GOT3 (cell line): Measurements from ENCODE around the gene GPR75.
"Not testable (repeated sequence)": the region's sequence is repeated elsewhere in the genome, so short reads cannot be mapped to it uniquely, and the experiment has no call there.

ENCODE experiments used
- DNase-seq: peaks from one replicate; lab custom pipeline; 2025; ENCODE audit warnings: mixed read lengths; lab: John Stamatoyannopoulos, UW

The GPR75 gene

DNA sequence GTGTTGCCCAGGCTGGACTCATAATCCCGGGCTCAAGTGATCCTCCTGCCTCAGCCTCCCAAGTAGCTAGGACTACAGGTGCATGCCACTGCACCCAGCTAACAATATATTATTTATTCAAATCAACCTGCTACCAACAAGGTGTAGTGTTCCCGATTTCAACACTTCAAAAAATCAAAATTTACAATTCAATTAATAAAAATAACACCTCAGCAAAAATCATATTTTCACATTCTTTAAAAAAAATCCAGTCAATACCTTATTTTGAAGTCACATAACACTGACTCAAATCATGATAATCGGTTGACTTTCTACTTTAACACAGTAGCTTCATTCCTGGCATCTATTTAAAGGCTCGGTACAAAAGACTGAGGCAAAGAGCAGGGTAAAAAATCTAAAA, 7.2 kb downstream of the GPR75 start:
- DNase-seq = no peak

DNA sequence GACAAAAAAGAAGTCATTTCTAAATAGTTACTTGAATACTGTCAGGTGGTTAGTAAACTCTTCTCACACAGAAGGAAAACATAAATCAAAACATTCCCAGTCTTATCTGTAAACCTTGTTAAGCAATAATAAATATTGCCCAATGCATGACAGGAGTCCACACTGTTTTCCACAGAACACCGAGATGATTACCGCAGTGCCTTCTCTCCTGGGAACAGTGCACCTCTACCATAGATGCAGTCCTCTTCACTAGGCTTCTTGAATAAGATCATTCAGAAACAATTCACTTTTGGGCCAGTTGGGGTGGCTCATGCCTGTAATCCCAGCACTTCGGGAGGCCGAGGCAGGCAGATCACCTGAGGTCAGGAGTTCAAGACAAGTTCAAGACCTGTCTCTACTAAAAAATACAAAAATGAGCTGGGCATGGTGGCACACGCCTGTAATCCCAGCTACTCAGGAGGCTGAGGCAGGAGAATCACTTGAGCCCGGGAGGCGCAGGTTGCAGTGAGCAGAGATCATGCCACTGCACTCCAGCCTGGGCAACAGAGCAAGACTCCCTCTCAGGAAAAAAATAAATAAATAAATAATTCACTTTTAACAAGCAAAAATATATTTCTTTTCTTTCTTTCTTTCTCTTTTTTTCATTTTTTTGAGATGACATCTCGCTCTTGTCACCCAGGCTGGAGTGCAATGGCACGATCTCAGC, 8.6 kb downstream of the GPR75 start:
- DNase-seq = not testable (repeated sequence)

GRCh38 chr2:53848062-53848461, 11.7 kb downstream of the GPR75 start:
- DNase-seq = no peak

DNA sequence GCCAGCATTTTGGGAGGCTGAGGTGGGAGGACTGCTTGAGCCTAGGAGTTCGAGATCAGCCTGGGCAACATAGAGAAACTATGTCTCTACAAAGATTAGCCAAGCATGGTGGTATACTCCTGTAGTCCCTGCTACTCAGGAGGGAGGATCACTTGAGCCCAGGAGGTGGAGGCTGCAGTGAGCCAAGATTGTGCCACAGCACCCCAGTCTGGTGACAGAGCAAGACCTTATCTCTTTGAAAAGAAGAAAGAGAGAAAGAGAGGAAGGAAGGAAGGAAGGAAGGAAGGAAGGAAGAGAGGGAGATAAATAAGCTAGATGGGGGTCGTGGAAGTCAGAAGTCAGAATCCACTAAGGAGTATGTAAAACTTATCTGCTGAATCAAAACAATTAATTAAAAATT, 16.2 kb downstream of the GPR75 start:
- no peak for DNase-seq

- no peak for DNase-seq
These were observed 16.9 kb downstream of the GPR75 start for GRCh38 chr2:53842891-53843290.

- not testable (repeated sequence) for DNase-seq
These were observed 18.1 kb downstream of the GPR75 start for GRCh38 chr2:53841651-53842050.

- no peak for DNase-seq
These were observed 19.2 kb downstream of the GPR75 start for GRCh38 chr2:53840580-53840979.

GRCh38 chr2:53829980-53830290, 29.8 kb downstream of the GPR75 start:
- DNase-seq = not testable (repeated sequence)

- no peak for DNase-seq
These were observed 30.3 kb downstream of the GPR75 start for GRCh38 chr2:53829273-53829979.

DNA sequence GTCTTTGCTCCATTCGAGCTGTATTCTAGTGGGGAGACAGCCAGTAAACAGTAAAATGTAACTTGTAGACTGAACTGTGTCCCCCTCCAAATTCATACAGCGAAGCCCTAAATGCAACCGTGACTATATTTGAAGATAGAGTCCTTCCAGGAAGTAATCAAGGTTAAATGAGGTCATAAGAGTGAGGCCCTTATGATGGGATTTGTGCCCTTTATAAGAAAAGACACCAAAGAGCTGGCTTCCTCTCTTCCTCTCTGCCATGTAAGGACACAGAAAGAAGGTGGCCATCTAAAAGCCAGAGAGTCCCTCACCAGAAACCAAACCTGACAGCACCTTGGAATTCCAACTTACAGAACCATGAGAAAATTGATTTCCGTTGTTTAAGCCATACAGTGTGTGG, 31.4 kb downstream of the GPR75 start:
- no peak for DNase-seq

DNA sequence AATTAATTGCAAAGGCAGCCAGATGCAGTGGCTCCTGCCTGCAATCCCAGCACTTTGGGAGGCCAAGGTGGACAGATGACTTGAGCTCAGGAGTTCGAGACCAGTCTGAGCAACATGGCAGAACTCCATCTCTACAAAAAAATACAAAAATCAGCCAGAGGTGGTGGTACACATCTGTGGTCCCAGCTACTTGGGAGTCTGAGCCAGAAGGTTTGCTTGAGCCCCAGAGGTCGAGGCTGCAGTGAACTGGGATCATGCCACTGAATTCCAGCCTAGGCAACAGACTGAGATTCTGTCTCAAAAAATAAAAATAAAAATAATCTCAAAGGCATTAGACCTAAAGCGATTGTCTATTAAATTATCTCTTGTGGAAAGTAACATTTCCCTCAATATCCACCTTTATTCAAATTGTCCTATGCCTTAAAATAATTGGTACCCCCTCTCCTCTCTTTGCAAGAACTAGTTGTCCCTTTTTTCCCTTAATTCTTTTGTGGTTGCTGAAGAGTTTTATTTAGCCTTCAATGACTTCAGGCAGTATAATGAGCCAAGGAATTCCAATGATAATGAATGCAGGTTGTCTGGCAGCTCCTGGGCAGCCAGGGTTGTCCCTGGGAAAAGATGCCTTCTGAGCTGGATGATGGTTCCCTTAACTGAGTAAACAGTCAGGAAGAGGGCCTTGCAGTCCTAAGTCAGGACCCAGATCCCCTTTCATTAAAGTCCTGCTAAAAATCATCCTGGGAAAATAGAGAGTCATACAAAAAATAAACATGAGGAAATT, 32.2 kb downstream of the GPR75 start:
- DNase-seq = no peak

DNA sequence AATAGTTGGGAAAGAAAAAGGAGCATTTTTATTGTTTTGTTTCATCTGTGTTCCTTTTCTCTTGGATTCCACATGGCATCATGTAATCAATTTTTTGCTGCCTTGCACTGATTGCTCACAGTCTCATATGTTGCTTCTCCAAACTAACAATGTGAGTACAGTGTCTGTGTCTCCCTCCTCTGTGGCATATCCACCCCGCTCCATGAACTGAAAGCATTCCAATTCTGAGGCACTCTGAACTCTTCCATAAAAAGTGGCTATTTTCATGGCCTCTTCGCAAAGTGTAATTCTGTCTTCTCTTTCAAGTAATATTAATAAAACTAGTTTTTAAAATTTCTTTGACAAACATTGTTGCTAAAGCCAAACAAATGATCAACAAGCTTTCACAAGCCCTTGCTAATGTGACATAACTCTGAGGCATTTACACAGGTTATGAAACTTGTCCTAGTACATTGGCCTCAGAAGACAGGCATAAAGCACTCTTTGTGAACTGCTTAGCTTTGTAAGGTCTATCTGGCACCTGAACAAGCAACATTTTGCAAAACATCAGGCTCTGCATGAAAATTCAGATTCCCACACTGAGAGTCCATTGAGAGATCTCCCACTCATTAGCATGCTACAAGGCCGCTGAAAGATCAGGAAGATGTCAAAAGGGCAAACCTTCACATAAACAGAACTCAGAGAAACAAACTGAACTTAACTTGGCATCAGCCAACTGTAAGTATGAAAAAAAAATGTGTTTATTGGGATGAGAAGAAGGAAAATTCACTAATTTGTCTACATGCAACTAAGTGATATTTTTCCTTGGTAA, 33.0 kb downstream of the GPR75 start:
- no peak for DNase-seq

GRCh38 chr2:53826030-53826410, 33.7 kb downstream of the GPR75 start:
- DNase-seq = no peak

DNA sequence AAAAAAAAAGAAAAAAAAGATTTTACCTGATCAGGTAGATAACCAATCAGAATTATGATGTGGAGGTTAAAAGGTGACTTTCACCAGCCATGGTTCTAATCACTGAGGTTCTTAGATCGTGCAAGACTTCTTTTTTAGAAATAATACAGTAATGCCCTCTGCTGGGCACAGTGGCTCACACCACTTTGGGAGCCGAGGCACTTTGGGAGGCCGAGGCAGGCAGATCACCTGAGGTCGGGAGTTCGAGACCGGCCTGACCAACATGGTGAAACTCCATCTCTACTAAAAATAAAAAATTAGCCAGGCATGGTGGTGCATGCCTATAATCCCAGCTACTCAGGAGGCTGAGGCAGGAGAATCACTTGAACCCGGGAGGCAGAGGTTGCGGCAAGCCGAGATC, 36.1 kb downstream of the GPR75 start:
- DNase-seq = not testable (repeated sequence)

DNA sequence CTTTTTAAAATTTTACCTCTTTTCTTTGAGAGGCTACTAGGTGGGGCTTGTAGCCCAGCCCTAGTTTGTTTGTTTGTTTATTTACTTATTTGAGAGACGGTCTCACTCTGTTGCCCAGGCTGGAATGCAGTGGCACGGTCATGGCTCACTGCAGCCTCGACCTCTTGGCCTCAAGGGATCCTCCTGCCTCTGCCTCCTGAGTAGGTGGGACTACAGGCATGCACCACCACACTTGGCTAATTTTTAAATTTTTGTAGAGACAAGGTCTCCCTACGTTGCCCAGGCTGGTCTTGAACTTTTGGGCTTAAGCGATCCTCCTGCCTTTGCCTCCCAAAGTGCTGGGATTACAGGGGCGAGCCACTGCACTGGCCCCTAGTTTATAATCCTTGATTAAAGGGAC, 38.0 kb downstream of the GPR75 start:
- no peak for DNase-seq

GRCh38 chr2:53820711-53821110, 39.1 kb downstream of the GPR75 start:
- no peak for DNase-seq

- no peak for DNase-seq
These were observed 39.7 kb downstream of the GPR75 start for GRCh38 chr2:53820048-53820447.

GRCh38 chr2:53819634-53820033, 40.1 kb downstream of the GPR75 start:
- no peak for DNase-seq

- DNase-seq = no peak
These were observed 40.8 kb downstream of the GPR75 start for GRCh38 chr2:53818854-53819435.

DNA sequence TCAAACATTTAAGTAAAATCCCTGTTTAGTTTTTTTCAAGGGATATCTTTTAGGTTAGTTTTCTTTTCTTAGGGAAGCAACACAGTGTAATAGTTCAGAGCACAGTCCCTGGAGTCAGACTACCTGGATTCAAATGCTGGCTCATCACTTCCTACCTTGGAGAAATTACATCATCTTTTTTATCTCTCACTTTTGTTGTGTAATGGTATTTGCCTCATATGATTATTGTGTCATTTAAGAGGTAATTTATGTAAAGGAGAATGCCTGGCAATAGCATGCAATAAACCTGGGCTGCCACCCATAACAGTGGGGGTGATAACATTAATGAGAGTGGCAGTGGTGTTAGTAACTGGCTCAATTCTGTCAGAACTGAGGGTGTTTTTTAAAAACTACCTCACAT, 46.6 kb downstream of the GPR75 start:
- no peak for DNase-seq

GRCh38 chr2:53811601-53812000, 48.2 kb downstream of the GPR75 start:
- DNase-seq = no peak
